HG02623 (cell line): Measurements from ENCODE around the gene ABR.
"Not testable (repeated sequence)": the region's sequence is repeated elsewhere in the genome, so short reads cannot be mapped to it uniquely, and the experiment has no call there.

ENCODE experiments used
- ATAC-seq: cut with Tn5 transposase; IDR thresholded peaks from one replicate; pipeline ENCODE4 v1.9.1; 2021; ENCODE audit warnings: moderate library complexity; ENCODE audit not compliant: unreplicated experiment

Gene ABR

GRCh38 chr17:1174263-1174880 is 5.4 kb downstream of the ABR start:
- no peak for ATAC-seq

- ATAC-seq, result no peak
Observed at GRCh38 chr17:1173432-1174262, 6.1 kb downstream of the ABR start.

GRCh38 chr17:1171953-1172352 is 7.8 kb downstream of the ABR start:
- ATAC-seq, result no peak

- no peak for ATAC-seq
Observed at GRCh38 chr17:1170739-1171138, 9.0 kb downstream of the ABR start.

- no peak for ATAC-seq
Observed at GRCh38 chr17:1169929-1170312, 9.9 kb downstream of the ABR start.

GRCh38 chr17:1169221-1169928 is 10.4 kb downstream of the ABR start:
- ATAC-seq, result no peak

- no peak for ATAC-seq
Observed at GRCh38 chr17:1168533-1169220, 11.1 kb downstream of the ABR start.

- ATAC-seq, result no peak
Observed at GRCh38 chr17:1166276-1166675, 13.5 kb downstream of the ABR start.

- no peak for ATAC-seq
Observed at GRCh38 chr17:1165836-1166235, 13.9 kb downstream of the ABR start.

GRCh38 chr17:1164935-1165556 is 14.7 kb downstream of the ABR start:
- ATAC-seq, result no peak

GRCh38 chr17:1162116-1162855 is 17.5 kb downstream of the ABR start:
- ATAC-seq, result no peak

- ATAC-seq, result no peak
Observed at GRCh38 chr17:1160591-1161390, 19.0 kb downstream of the ABR start.

- ATAC-seq, result no peak
Observed at GRCh38 chr17:1159431-1160180, 20.2 kb downstream of the ABR start.

GRCh38 chr17:1158879-1159278 is 20.9 kb downstream of the ABR start:
- ATAC-seq, result no peak

- no peak for ATAC-seq
Observed at GRCh38 chr17:1156864-1157263, 22.9 kb downstream of the ABR start.

- ATAC-seq, result no peak
Observed at GRCh38 chr17:1154704-1155103, 25.1 kb downstream of the ABR start.

- ATAC-seq, result no peak
Observed at GRCh38 chr17:1153795-1154546, 25.8 kb downstream of the ABR start.

GRCh38 chr17:1152582-1152981 is 27.2 kb downstream of the ABR start:
- ATAC-seq, result not testable (repeated sequence)
